ENCODE results near the gene FASN.

DNA sequence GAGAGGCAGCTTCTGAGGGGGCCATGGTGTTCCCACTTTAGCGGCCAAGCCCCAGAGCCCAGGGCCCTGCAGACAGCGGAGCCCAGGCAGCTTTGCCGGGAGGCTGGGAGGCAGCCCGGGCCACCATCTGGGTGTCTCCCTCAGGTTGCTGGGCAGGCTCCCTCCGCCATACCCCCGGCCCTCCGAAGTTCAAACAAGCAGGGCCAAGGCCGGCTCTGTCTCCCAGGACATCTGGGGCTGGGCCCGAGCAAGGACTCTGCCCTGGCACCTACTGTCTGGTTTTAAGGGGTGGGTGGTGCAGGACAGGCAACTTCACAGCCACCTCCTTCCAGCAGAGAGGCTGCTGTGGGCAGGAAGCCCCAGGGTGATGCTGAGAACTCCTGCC, 35.1 kb downstream of the FASN start:
- TF ChIP-seq, protein P1, sequence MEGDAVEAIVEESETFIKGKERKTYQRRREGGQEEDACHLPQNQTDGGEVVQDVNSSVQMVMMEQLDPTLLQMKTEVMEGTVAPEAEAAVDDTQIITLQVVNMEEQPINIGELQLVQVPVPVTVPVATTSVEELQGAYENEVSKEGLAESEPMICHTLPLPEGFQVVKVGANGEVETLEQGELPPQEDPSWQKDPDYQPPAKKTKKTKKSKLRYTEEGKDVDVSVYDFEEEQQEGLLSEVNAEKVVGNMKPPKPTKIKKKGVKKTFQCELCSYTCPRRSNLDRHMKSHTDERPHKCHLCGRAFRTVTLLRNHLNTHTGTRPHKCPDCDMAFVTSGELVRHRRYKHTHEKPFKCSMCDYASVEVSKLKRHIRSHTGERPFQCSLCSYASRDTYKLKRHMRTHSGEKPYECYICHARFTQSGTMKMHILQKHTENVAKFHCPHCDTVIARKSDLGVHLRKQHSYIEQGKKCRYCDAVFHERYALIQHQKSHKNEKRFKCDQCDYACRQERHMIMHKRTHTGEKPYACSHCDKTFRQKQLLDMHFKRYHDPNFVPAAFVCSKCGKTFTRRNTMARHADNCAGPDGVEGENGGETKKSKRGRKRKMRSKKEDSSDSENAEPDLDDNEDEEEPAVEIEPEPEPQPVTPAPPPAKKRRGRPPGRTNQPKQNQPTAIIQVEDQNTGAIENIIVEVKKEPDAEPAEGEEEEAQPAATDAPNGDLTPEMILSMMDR (conservative IDR thresholded peaks at IDR 0.05; ENCODE audit: low read length) = no peak
- TF ChIP-seq EZH2phosphoT487 (IDR thresholded peaks at IDR 0.05; ENCODE audit: borderline replicate concordance, low read depth, low read length) = no peak
